GM21360 (cell line): ENCODE data around the gene TBC1D9.

ENCODE experiments used
- ATAC-seq: cut with Tn5 transposase; IDR thresholded peaks from one replicate; pipeline ENCODE4 v1.9.1; 2021; ENCODE audit warnings: mild to moderate bottlenecking, moderate library complexity; ENCODE audit not compliant: unreplicated experiment

Gene TBC1D9

GRCh38 chr4:140725556-140725955 is 30.6 kb downstream of the TBC1D9 start:
- ATAC-seq = no peak

- ATAC-seq = no peak
These were observed 31.4 kb downstream of the TBC1D9 start for GRCh38 chr4:140724760-140725159.

- peak; percentile 56 for ATAC-seq
These were observed 35.5 kb downstream of the TBC1D9 start for GRCh38 chr4:140720387-140721304.

- peak; percentile 40 for ATAC-seq
These were observed 36.5 kb downstream of the TBC1D9 start for GRCh38 chr4:140719686-140720085.

GRCh38 chr4:140719022-140719421 is 37.2 kb downstream of the TBC1D9 start:
- ATAC-seq = no peak

- no peak for ATAC-seq
These were observed 37.8 kb downstream of the TBC1D9 start for GRCh38 chr4:140718241-140718952.

GRCh38 chr4:140717313-140717712 is 38.9 kb downstream of the TBC1D9 start:
- ATAC-seq = no peak

GRCh38 chr4:140715119-140715518 is 41.1 kb downstream of the TBC1D9 start:
- no peak for ATAC-seq

GRCh38 chr4:140711910-140712309 is 44.3 kb downstream of the TBC1D9 start:
- no peak for ATAC-seq

GRCh38 chr4:140710908-140711622 is 45.1 kb downstream of the TBC1D9 start:
- no peak for ATAC-seq

GRCh38 chr4:140707325-140707724 is 48.9 kb downstream of the TBC1D9 start:
- ATAC-seq = no peak

GRCh38 chr4:140706665-140707064 is 49.5 kb downstream of the TBC1D9 start:
- ATAC-seq = no peak

- ATAC-seq = no peak
These were observed 49.9 kb downstream of the TBC1D9 start for GRCh38 chr4:140706276-140706625.

GRCh38 chr4:140705625-140706275 is 50.4 kb downstream of the TBC1D9 start:
- no peak for ATAC-seq

GRCh38 chr4:140704964-140705363 is 51.2 kb downstream of the TBC1D9 start:
- no peak for ATAC-seq

- no peak for ATAC-seq
These were observed 51.7 kb downstream of the TBC1D9 start for GRCh38 chr4:140704392-140704960.

GRCh38 chr4:140703463-140703862 is 52.7 kb downstream of the TBC1D9 start:
- no peak for ATAC-seq

GRCh38 chr4:140702096-140702757 is 54.0 kb downstream of the TBC1D9 start:
- ATAC-seq = no peak

- ATAC-seq = no peak
These were observed 55.1 kb downstream of the TBC1D9 start for GRCh38 chr4:140701071-140701470.
